ENCODE measurements around the gene IGSF9. TPM values are rescaled to one million over a fixed set of nuclear protein-coding genes. Genes with fewer than 3 reads are reported as not detected.
A peak's percentile ranks its signal among the peaks of the same experiment; 100 is the strongest.

Gene IGSF9
- polyA plus RNA-seq, 5 donors = 10.2 to 17.7 (median 15.7) TPM

DNA sequence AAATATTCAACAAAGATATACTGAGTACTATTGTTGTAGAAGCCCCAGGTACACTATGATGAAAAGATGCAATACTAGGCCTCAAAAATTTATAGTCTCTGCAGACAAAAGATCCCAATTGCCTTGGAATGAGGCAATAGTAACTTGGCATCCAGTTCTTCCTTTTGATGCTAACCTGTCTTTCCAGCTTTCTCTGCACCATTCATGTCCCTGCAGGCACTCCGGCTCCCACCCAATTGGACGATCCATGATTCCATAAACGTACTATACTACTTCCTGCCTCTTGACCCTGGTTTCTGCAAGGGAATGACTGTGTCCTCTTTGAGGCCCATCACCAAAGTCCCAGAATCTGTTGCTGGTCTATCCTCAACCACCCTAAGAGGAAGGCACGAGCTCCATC is 12.1 kb downstream of the IGSF9 start:
- no peak for DNase-seq

DNA sequence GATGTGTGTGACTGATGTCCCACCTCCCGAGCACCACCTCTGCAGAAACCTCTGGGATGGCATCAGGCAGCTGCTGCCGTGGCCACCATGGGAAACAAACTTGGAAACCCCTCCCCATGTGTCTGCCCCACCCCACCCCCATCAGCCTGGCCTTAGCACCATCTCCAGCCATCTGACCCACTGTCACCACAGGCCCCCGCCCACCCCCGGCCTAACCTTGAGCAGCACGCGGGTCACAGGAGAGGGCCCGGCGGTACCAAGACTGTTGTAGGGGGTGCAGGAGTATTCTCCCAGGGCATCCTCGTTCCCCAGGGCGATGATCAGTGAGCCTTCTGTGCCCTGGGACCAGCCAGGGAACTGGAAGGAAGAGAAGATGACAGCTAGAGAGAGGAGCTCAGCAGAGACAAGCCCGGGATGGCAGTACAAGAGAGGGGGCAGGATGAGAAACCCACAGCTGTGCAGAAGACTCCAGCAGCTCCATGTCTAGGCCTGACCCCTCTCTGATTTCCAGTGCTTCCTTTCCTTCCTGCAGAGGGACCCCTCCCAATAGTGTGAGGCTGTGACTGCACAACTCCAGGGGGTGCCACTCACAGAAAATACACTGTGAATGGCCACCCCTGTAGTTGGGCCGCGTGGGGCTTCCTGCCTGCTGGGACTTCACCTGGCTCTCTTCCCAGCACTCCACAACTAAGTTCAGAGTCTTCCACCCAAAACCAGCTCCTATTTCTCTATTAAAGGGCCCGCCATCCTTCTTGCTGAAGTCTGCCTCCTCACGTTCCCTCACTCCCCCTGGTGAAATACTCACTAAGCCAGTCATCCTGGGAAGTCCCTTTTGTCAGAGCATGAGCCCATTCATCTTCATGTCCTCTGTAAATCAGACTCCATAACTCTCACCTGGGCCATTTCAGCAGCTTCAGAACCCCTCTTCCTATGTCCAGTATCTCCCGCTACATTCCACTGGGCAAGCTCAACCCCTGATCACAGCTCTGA is 12.8 kb downstream of the IGSF9 start:
- DNase-seq = no peak

DNA sequence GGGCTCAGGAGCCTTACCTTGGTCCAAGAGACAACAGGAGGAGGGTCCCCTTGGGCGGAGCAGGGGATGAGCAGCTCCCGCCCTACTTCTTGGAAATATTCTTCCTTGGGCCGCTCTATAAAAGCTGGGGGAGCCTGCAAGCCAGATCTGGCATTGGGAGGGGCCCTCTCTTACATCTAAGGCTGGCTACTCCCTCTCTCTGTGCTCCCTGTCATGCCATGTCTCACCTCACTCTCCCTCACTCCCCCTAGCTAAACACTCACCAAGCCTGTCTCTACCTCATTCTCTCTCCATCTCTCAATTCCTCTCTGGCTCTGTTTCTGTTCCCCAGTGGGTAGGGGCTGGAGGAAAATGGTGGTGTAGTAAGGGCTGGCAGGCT is 13.6 kb downstream of the IGSF9 start:
- no peak for DNase-seq

DNA sequence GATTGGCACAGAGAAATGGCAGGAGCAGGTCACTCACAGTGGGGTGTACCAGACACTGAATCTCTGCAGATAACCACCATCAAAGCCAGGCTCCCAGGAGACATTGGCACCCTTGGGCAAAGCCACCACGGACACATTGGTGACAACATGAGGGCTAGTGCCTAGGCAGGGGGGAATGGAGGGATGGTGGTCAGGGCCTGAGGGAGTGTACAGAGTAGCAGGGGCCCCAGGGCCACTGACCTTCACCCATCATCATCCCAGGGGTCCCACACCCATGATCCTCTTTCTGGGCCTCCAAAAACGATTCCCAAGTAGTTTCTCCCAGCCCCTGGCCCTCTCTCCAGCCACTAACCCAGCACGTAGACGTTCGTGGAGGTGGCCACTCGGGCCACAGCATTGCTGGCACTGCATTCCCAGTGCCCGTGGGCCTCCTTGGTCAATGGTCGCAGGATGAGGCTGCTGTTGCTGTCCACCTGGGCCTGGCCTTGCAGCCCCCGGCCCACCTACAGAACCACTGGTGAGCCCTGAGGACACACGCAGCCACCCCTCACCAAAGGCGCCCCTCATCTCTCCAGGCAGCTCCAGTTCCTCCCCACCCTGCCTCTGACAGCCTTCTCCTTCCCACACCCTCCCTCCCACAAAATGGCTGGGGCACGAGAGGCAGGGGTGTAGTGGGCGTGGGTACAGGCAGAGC is 14.2 kb downstream of the IGSF9 start:
- no peak for DNase-seq

DNA sequence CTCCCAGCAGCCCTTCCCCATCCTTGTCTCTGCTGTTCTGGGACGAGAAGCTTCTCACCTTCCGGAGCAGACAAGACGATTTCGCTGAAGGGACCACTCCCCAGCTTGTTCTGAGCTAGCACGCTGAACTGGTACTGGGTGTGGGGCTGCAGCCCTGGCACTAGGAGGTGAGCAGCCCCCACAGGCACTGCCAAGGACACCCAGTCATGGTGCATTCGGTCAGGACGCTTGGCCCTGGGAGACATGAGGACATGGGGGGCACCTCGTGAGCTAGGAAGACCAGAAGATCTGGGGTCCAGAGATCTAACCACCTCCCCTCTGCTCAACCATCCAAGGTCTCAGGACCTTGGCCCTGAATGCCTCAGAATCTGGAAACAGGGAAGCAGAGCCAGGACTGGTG is 14.8 kb downstream of the IGSF9 start:
- DNase-seq = no peak

DNA sequence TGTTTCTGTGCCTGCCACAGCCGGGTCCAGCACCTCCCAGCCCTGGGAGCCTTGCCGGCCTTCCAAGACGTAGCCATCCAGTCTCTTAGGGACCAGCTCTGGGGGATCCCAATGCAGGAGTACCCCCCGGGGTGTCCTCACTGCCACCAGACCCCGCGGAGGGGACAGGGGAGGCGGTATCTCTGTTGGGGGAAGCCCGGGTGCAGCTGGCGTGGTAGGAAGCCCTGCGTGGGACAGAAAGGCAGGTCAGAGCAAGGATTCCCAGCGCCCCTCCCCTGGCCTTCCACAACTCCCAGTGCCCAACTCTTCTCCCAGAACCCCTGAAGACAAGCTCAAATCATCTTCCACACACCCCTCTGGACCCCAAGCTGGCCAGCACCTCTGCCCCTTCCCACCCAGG is 15.2 kb downstream of the IGSF9 start:
- no peak for DNase-seq

DNA sequence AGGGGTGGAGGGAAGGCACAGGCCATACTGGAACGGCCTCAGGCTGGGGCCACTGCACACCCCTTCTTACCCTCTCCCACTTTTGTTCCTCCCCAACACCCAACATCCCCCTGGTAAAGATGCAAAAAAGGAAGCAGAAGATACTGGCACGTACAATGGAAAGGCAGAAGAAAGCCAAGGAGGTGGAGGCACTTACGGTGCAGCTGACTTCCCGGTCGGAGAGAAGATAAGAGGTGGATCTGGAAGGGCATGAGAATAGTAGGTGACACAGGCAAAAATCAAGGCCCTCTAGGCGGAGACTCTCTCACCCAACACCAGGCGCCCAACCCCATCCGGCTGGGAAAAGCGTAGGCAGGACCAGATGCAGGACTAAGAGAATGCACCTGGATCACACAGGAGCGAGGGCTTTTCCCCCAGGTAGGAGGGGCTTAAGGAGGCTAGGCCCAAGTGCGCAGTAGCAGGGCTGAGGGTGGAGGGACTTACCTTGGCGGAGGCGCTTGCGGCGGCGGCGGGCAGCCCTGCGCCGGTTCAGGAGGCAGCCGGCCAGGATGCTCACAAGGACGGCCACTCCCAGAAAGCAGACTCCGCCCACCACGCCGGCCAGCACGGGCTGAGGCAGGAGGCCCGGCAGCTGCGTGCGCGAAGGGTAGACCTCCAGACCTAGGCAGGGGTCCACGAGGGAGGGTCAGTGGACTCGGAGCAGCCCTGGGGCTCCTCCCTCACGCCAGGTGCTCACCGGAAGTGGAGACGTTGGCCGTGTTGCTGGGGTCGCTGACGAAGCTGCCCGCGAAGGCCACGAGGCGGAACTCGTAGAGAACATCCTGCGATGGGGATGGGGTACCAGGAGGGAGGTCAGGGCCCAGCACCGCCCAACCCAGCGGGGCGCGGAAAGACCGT is 16.0 kb downstream of the IGSF9 start:
- DNase-seq = no peak

DNA sequence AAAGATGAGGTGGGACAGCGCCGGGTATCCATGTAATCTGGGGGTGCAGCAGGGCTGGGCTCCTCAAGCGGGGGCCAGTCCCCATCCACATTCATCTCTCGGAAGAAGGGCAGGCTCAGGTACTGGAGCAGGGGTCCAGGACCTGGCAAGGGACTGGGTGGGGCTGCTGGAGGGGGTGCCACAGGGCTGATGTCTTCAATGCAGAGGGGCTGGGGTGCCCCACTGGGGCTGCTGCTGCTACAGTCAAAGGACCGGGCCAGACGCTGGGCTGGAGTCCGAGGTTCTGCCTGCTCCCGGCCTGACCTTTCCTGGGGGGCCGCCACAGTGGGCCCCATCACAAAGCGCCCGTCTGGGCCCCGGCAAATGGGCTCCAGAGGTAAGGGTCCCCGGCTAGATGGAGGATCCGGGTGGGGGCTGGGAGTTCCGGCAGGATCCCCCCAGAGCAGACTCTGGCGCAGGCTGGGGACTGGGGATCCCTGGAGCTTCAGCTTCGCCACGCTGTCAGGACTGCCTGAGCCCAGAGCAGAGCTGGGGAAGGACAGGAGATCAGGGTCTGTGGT is 16.8 kb downstream of the IGSF9 start:
- no peak for DNase-seq

DNA sequence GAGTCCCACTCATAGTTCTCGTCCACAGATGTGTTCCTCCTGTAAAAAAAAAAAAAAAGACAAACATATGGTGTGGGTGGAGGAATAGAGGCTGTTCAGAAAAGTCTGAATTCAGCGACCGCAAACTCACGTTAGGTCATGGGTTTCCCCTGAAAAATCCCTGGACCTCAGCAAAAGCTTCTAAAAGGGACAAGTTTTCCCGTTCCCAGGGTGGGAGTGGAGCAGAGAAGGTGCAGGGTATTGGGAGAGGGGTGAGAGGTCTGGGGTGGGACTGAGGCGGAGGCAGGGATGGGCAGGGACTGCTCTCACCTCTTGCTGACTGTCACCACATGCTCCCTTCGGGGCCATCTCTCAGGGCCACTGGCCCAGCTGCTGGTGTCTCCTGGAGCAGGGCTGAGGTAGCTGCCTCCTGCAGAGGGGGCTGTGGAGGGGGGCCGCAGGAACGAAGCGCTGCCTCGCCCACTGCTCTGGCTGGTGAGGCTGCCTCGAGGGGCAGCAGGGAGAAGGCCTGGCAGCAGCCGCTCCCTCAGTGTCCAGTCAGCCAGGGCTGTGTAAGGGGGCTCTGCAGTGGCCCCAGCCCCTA is 17.5 kb downstream of the IGSF9 start:
- DNase-seq = no peak

DNA sequence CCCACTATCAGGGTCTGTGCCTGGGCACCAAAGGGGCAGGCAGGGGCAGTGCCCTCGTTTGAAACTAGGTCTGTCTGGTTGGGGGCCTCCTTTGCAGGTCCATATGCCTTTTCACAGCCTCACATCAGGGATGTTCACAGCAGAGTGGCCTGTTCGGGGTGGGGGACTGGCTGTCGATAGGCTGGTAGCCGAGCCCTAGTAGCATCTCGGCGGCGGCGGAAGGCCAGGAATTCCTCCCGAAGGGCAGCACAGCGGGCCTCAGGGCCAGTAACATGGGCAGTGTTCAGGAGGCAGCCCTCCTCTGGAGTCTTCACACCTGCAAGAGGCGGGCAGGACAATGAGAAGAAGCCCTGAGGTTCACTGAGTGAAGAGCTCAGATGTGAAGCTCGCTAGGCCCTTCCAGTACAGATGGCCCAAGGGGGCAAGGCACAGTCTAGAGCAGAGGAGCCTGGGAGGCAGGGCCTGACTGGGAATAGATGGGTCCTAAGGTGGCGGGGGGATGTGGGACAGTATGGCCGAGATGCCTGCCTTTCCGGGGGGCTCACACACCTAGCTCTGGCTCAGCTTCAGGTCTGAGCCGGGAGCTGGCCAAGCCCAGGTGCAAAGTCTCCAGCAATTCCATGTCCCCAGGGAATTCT is 18.1 kb downstream of the IGSF9 start:
- no peak for DNase-seq

DNA sequence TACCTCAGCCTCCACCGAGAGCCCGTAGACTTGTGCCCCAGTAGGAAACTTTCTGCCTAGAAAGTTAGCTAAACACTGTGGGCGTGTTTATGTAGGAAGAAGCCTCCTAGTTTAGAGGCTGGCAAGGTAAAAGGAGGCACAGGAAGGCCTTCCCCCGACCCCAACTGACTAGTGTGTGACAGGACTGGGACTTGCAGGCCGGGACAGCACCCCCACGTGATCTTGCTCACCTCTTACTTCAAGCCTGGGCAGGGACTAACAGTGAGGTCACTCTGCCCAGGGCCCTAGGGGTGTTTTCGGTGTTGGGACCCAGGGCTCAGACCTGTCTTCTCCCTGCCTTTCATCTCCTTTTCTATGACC is 19.7 kb downstream of the IGSF9 start:
- no peak for DNase-seq

DNA sequence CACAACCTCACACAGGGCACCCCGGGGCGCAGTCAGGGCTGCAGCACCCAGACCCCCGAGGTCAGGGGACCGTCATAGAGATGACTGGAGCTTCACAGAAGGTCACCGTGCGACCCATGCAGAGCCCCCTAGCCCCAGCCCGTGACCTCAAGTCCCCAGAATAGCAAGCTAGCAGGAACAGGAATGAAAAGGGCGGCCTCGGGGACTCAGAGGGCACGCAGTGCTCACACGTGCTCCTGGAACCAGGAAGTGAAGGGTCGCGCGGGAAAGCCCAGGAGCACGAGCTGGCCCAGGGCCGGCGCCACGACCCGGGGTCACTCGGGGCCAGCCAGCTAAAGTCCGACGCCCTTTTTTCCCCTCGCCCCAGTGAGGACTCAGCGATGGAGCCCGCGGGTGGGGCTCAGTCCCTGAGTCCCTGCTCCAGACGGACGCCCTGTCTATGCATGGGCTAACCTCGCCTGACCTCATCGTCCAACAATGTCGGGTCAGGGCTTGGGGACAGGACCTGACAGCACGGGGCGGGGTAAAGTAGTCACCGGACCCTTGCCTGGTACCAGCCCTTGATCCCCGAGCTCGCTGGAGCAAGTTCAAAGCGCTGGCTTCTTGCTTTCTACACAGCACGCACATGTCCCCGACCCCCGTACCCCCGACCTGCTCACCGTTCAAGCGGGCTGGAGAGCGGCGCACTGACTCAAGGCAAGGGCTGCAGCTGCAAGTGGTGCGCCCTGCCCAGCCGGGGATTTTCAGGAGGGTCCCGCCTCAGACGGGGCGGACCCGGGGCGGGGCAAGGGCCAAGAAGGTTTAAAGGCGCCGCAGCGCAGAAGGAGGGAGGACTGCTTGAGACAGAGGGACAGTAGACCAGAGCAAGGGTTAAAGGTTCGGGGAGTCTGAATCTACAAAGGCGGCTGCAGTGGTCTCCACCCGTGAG is 20.4 kb downstream of the IGSF9 start, which contains the start of gene TAGLN2:
TAGLN2 (minus strand) TSS at position 717 of the 928 bp plus-strand sequence. CDS start 4,998 bp downstream, outside the sequence.
- DNase-seq = peak; percentile 90 to 91

DNA sequence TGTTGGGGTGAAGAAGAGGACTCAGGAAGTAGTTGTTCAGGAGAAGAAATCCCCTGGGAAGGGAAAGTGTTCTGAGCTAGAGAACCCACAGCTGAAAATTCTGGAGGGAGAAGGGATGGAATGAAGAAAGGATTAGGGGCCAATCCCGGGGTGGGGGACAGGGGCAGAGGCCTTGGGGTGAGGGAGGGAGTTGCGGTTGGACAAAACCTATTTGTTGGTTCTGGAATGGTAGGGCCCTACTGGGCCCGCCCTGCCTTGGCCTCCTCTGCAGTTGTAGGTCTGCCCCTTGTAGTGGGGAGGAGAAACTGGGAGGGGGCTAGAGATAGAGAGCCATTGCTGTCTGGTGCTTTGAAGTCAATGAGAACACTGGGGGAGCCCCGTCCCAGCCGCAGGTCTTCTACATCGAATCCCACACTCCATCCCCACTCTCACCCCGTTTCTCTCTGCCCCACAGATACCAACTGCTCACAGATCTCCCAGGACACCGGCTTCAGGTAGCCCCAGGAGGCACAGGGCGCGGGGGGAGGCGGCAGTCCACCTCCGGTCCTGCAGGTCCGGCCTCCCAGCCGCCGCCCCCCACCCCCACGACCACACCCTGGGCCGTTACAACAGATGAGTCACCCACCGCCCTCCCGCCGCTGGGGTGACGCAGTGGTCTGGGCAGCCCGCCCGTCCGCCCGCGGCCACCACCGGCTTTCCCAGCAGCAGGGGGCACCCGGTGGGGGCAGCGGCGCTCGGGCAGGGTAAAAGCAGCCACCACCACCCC is 21.2 kb downstream of the IGSF9 start:
- peak; percentile 77 to 78 for DNase-seq

DNA sequence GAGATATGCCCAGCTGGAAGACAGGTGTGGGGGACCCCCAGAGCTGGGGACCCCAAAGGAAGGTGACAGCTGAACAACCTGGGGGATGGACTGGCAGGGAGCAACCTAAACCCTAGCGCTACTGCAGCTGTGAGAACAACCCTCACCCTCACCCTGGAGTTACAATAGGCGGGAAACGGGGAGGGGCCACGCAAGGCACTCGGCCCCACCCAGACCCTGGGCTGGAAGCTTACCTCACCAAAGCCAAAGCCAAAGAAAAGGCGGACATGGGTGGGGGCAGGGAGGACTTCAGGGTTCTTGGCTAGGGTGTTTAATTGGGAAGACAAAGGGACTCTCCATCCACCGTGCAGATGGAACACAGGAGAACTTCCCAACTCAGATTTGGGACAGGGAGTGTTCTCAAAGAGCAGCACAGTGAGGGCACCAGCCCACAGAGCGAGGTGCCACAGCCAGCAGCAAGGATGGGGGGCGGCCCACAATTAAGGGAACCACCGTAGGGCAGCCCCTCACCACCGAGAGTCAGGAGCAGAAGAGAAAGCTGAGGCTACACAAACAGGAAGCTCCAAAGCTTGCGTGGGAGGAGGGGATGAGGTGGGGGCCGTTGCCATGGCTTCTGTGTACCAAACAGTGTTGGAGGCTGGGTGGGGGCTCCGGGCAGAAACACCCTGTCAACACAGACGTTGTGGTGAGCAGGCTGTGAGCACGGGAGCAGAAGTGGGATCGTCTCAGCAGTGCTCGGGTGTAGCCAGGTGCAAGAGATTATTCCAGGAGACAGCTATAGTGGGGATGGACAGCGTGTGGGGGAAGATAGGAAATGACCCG is 22.0 kb downstream of the IGSF9 start:
- DNase-seq = peak; percentile 89

DNA sequence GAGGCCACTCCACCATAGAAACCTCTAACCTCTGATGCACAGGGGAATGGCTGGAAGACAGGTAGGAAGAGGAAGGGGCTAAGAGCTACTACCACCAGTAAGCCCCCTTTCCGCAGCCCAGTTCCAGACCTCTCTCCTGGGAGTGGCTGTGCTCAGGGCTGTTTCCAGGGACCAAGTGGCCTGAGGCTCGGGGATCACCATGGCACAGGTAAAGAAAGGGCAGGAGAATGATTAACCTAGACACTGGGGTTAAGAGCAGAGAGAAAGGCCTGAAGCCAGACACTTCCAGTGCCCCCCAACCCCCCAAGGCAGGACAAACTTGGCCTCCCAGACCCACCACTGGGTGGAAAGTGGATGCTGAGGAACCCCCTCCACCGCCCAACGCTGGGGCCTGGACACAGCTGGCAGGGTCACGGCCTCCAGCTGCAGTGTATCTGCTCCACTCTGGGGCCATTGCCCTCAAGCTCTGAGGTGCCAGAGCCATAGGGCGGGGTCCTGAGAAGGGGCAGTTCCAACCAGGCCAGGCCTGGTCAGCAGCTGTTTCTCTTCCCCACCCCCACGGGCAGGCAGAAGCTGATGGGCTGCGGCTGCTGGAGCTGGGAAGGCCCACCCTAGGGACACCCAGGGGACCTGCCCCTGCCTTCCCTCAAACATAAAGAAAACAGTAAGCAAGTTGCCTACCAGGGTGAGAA is 22.8 kb downstream of the IGSF9 start:
- peak; percentile 97 for DNase-seq

DNA sequence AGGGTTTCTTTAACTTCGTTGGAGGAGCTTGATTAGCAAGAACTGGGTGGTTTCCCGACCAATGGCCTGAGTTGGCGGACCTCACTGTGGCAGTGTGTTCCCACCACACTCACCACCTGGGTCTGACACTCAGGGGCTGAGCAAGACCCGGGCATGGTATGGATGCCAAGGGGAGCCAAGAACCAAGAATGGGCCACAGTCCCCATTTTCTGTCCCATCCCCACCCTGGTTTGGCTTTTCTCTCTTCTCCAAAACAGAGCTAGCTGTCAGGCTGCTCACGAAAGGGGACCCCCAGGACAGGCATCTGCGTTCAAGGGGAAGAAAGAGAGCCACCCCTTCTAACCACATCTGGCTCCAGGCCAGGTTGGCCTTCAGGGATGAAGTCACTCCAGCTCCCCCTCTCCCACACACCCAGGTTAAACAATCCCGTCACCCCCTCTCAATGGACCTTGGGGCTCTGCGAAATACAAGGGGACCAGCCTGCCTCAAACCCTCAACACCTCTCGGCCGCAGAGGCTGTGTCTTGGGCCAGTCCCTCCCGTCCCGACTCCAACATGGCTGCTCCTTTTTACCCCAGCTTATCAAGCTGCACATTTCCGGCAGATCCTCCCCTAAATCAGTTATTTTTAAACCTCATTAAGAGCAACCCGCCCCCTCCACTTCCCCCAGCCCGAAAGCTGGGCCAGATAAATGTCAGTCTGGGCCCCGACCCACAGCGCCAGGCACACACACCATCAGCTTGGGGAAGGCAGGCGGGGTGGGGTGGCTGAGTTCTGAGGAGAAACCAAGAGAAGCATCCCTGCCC is 23.5 kb downstream of the IGSF9 start:
- peak; percentile 82 to 86 for DNase-seq
